DOHH2 (cell line): ENCODE data around the gene OSBPL2.

Experiments
- H3F3A ChIP-seq: fragments of 200-600 bp; sonication (generic), shearing (Covaris generic); 2 replicates; pipeline ENCODE4 v1.6.0; 2016; ENCODE audit warnings: antibody characterized with exemption, mild to moderate bottlenecking; ENCODE audit not compliant: control insufficient read depth, insufficient read depth
- H3K27ac ChIP-seq: fragments of 200-600 bp; sonication (generic); 2 replicates; pipeline ENCODE4 v1.5.1; 2014; ENCODE audit warnings: low read depth, mild to moderate bottlenecking, low read length, moderate library complexity
- H3K27me3 ChIP-seq: fragments of 200-600 bp; sonication (generic); 2 replicates; pipeline ENCODE4 v1.6.1; 2014; ENCODE audit warnings: mild to moderate bottlenecking, low read length, mixed read lengths; ENCODE audit not compliant: control insufficient read depth
- H3K36me3 ChIP-seq: fragments of 200-600 bp; sonication (generic); 2 replicates; pipeline ENCODE4 v1.6.1; 2014; ENCODE audit warnings: mild to moderate bottlenecking, low read length, moderate library complexity, mixed read lengths; ENCODE audit not compliant: control insufficient read depth
- H3K4me1 ChIP-seq: fragments of 200-600 bp; sonication (generic); 2 replicates; pipeline ENCODE4 v1.6.1; 2014; ENCODE audit warnings: mild to moderate bottlenecking, low read length, mixed read lengths; ENCODE audit not compliant: control insufficient read depth
- H3K4me2 ChIP-seq: fragments of 200-600 bp; sonication (generic); 2 replicates; pipeline ENCODE4 v1.6.0; 2014; ENCODE audit warnings: mild to moderate bottlenecking, low read length, moderate library complexity
- H3K4me3 ChIP-seq: fragments of 200-600 bp; sonication (generic); 2 replicates; pipeline ENCODE4 v1.5.1; 2014; ENCODE audit warnings: mild to moderate bottlenecking, low read length, mixed read lengths
- H3K79me2 ChIP-seq: fragments of 200-600 bp; sonication (generic); 2 replicates; pipeline ENCODE4 v1.6.1; 2014; ENCODE audit warnings: mild to moderate bottlenecking, low read length, mixed read lengths; ENCODE audit not compliant: control insufficient read depth
- H3K9me2 ChIP-seq: fragments of 200-600 bp; sonication (generic); replicated peaks from 2 replicates; pipeline ENCODE4 v1.6.1; 2014; ENCODE audit warnings: mild to moderate bottlenecking, low read length, mixed read lengths; ENCODE audit not compliant: control insufficient read depth
- H3K9me3 ChIP-seq: fragments of 200-600 bp; sonication (generic); 2 replicates; pipeline ENCODE4 v1.6.1; 2014; ENCODE audit warnings: antibody characterized with exemption, low read length, mixed read lengths; ENCODE audit not compliant: control insufficient read depth, insufficient read depth
- H4K20me1 ChIP-seq: fragments of 200-600 bp; sonication (generic); 2 replicates; pipeline ENCODE4 v1.6.0; 2014; ENCODE audit warnings: low read depth, mild to moderate bottlenecking, antibody characterized with exemption, low read length, moderate library complexity; ENCODE audit not compliant: control insufficient read depth, insufficient read depth
- EZH2phosphoT487 ChIP-seq: fragments of 200-600 bp; sonication (generic); IDR thresholded peaks from 2 replicates; pipeline ENCODE4 v1.6.1; 2017; ENCODE audit warnings: borderline replicate concordance, mild to moderate bottlenecking, antibody characterized with exemption, low read length, moderate library complexity, mixed read lengths
- TF ChIP-seq, protein P1 (sequence below): fragments of 200-600 bp; sonication (generic); IDR thresholded peaks from one replicate; pipeline ENCODE4 v1.5.1; 2014; ENCODE audit warnings: antibody characterized with exemption, mild to moderate bottlenecking, low read depth, low read length; ENCODE audit not compliant: poor library complexity, severe bottlenecking

Gene OSBPL2

DNA sequence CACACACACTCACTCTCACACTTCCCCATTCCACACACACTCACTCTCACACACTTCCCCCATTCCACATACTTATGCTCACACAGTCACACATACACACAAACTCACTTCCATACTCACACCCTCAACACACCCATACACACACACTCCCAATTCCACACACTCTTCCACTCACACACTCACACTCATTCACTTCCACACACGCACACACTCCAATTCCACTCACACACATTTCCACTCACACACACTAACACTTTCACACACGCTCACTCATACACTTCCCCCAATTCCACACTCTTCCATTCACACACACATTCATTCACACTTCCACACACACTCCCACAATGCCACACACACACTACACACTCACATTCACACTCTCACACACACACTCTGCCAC is 8.0 kb upstream of the OSBPL2 start:
- H3K36me3 ChIP-seq, result no peaks in the 10 kb centered on the region
- H3K27ac ChIP-seq, result no peak overlapping the region
- H4K20me1 ChIP-seq, result no peaks in the 10 kb centered on the region
- no peak overlapping the region for H3K4me2 ChIP-seq
- TF ChIP-seq, protein P1, sequence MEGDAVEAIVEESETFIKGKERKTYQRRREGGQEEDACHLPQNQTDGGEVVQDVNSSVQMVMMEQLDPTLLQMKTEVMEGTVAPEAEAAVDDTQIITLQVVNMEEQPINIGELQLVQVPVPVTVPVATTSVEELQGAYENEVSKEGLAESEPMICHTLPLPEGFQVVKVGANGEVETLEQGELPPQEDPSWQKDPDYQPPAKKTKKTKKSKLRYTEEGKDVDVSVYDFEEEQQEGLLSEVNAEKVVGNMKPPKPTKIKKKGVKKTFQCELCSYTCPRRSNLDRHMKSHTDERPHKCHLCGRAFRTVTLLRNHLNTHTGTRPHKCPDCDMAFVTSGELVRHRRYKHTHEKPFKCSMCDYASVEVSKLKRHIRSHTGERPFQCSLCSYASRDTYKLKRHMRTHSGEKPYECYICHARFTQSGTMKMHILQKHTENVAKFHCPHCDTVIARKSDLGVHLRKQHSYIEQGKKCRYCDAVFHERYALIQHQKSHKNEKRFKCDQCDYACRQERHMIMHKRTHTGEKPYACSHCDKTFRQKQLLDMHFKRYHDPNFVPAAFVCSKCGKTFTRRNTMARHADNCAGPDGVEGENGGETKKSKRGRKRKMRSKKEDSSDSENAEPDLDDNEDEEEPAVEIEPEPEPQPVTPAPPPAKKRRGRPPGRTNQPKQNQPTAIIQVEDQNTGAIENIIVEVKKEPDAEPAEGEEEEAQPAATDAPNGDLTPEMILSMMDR, result no peak
- TF ChIP-seq EZH2phosphoT487, result no peak
- no peaks in the 10 kb centered on the region for H3K27me3 ChIP-seq
- H3K79me2 ChIP-seq, result no peaks in the 10 kb centered on the region
- no peaks in the 10 kb centered on the region for H3F3A ChIP-seq
- no peaks in the 10 kb centered on the region for H3K9me2 ChIP-seq
- H3K4me1 ChIP-seq, result no peaks in the 10 kb centered on the region
- no peak overlapping the region for H3K4me3 ChIP-seq
- no peaks in the 10 kb centered on the region; the same call in 1 of the 2 replicates for H3K9me3 ChIP-seq

- Histone ChIP-seq H3K27ac (no peak overlapping the region), H3K79me2 (no peaks in the 10 kb centered on the region), H3K4me1 (no peaks in the 10 kb centered on the region), H3K36me3 (no peaks in the 10 kb centered on the region), H4K20me1 (no peaks in the 10 kb centered on the region), H3F3A (no peaks in the 10 kb centered on the region), H3K4me3 (no peak overlapping the region), H3K9me3 (no peaks in the 10 kb centered on the region; the same call in 1 of the 2 replicates), H3K27me3 (no peaks in the 10 kb centered on the region), H3K9me2 (no peaks in the 10 kb centered on the region), H3K4me2 (no peak overlapping the region)
- TF ChIP-seq, protein P1, result no peak
- TF ChIP-seq EZH2phosphoT487, result no peak
These were observed 7.6 kb upstream of the OSBPL2 start for GRCh38 chr20:62230696-62231095.

- H3K27ac ChIP-seq, result no peak overlapping the region
- no peak overlapping the region for H3K4me3 ChIP-seq
- no peaks in the 10 kb centered on the region for H3K9me2 ChIP-seq
- H3K36me3 ChIP-seq, result no peaks in the 10 kb centered on the region
- no peaks in the 10 kb centered on the region for H3K79me2 ChIP-seq
- TF ChIP-seq EZH2phosphoT487, result no peak
- TF ChIP-seq, protein P1, result no peak
- no peak overlapping the region for H3K4me2 ChIP-seq
- no peaks in the 10 kb centered on the region for H4K20me1 ChIP-seq
- H3K4me1 ChIP-seq, result no peaks in the 10 kb centered on the region
- H3F3A ChIP-seq, result no peaks in the 10 kb centered on the region
- H3K9me3 ChIP-seq, result no peaks in the 10 kb centered on the region; the same call in 1 of the 2 replicates
- no peaks in the 10 kb centered on the region for H3K27me3 ChIP-seq
These were observed 7.0 kb upstream of the OSBPL2 start for GRCh38 chr20:62231292-62231691.
